GM18951 (cell line): ENCODE results near the gene ZNF436.
"Not testable (repeated sequence)": the region's sequence is repeated elsewhere in the genome, so short reads cannot be mapped to it uniquely, and the experiment has no call there.

Experiments used
- POLR2A ChIP-seq: IDR thresholded peaks from 4 replicates; pipeline ENCODE4 v1.6.1; 2011; ENCODE audit warnings: mild to moderate bottlenecking; ENCODE audit not compliant: insufficient read length, insufficient read depth; ENCODE audit errors: extremely low read depth
- in situ Hi-C: fragments of 300-500 bp; cut with MboI; formaldehyde crosslinking; loops from one replicate; pipeline ENCODE4 v1.12.0; 2022; ENCODE audit warnings: low sequenced_read_pairs, mixed read lengths, inconsistent platforms; ENCODE audit not compliant: unreplicated experiment

The ZNF436 gene

GRCh38 chr1:23344111-23344986 lies 25.3 kb downstream of the ZNF436 start, which contains the start of gene HNRNPR:
Gene HNRNPR, minus strand, starts transcription at chr1:23344284. Its CDS starts 3,276 bp downstream, at chr1:23341008.
- in situ Hi-C loops, result no loop called here
- peak; percentile 85 for TF ChIP-seq POLR2A

- TF ChIP-seq POLR2A, result no peak
- in situ Hi-C loops, result no loop called here
These were observed 26.2 kb downstream of the ZNF436 start for GRCh38 chr1:23343221-23344110.

GRCh38 chr1:23341931-23342692 lies 27.5 kb downstream of the ZNF436 start:
- TF ChIP-seq POLR2A, result no peak
- in situ Hi-C loops, result no loop called here

GRCh38 chr1:23339632-23340031 lies 30.0 kb downstream of the ZNF436 start:
- in situ Hi-C loops, result no loop called here
- no peak for TF ChIP-seq POLR2A

- in situ Hi-C loops, result no loop called here
- no peak for TF ChIP-seq POLR2A
These were observed 31.8 kb downstream of the ZNF436 start for GRCh38 chr1:23337869-23338268.

GRCh38 chr1:23331713-23332112 lies 37.9 kb downstream of the ZNF436 start:
- in situ Hi-C loops, result no loop called here
- no peak for TF ChIP-seq POLR2A

- in situ Hi-C loops, result no loop called here
- TF ChIP-seq POLR2A, result no peak
These were observed 38.8 kb downstream of the ZNF436 start for GRCh38 chr1:23330846-23331245.

- TF ChIP-seq POLR2A, result no peak
- in situ Hi-C loops, result no loop called here
These were observed 44.2 kb downstream of the ZNF436 start for GRCh38 chr1:23325393-23325792.

- in situ Hi-C loops, result no loop called here
- TF ChIP-seq POLR2A, result no peak
These were observed 46.9 kb downstream of the ZNF436 start for GRCh38 chr1:23322770-23323169.

GRCh38 chr1:23310280-23310679 lies 59.4 kb downstream of the ZNF436 start:
- in situ Hi-C loops, result not testable (repeated sequence)
